H1 (cell line): ENCODE measurements around the gene UBD. TPM values are rescaled to one million over a fixed set of nuclear protein-coding genes. Genes with fewer than 3 reads are reported as not detected.

Experiments
- BCL11A ChIP-seq, 2 experiments: IDR thresholded peaks; one replicate each; pipeline ENCODE4 v1.6.1; 2011; ENCODE audit warnings: low read depth in 2 of 2, low read length in 2 of 2, mild to moderate bottlenecking in 2 of 2
- CHD2 ChIP-seq: IDR thresholded peaks from 2 replicates; pipeline ENCODE4 v1.6.1; 2012; ENCODE audit warnings: low read length, improper control_type of control experiment
- GTF2F1 ChIP-seq: IDR thresholded peaks from 2 replicates; pipeline ENCODE4 v1.6.1; 2012; ENCODE audit warnings: low read depth, low read length, improper control_type of control experiment, borderline replicate concordance
- KDM4A ChIP-seq: IDR thresholded peaks from one replicate; pipeline ENCODE4 v1.7.1; 2012; ENCODE audit warnings: low read depth, mild to moderate bottlenecking, moderate library complexity, low read length, inconsistent platforms; ENCODE audit not compliant: severe bottlenecking
- MAFK ChIP-seq: IDR thresholded peaks from 2 replicates; pipeline ENCODE4 v1.6.1; 2012; ENCODE audit warnings: low read depth, mild to moderate bottlenecking, improper control_type of control experiment, low read length
- RFX5 ChIP-seq: IDR thresholded peaks from 2 replicates; pipeline ENCODE4 v1.6.1; 2011; ENCODE audit warnings: low read depth, low read length, improper control_type of control experiment, borderline replicate concordance
- RXRA ChIP-seq: IDR thresholded peaks from 2 replicates; pipeline ENCODE4 v1.6.1; 2011; ENCODE audit warnings: low read depth, mild to moderate bottlenecking, low read length, moderate library complexity; ENCODE audit not compliant: insufficient read depth
- SP1 ChIP-seq: IDR thresholded peaks from 2 replicates; pipeline ENCODE4 v1.6.1; 2011; ENCODE audit warnings: low read depth, low read length
- SRF ChIP-seq: IDR thresholded peaks from 2 replicates; pipeline ENCODE4 v1.6.1; 2011; ENCODE audit warnings: mild to moderate bottlenecking, low read depth, low read length, moderate library complexity
- USF2 ChIP-seq: IDR thresholded peaks from 2 replicates; pipeline ENCODE4 v1.6.1; 2011; ENCODE audit warnings: low read length, improper control_type of control experiment
- polyA plus RNA-seq, 7 experiments: library from polyadenylated mRNA; depleted of rRNA in 3 of 7; stranded (reverse) in 5 of 7; unstranded in 2 of 7; fragments of >200 nt in 5 of 7; fragments of 200-250 nt in 2 of 7; gene quantifications; 1 replicate in 5 of 7; 2 replicates in 1 of 7; 4 replicates in 1 of 7; pipeline versions ENCODE4 v1.2.1 to v1.2.3, GENCODE V29; 2011 to 2013; ENCODE audit warnings: missing spikeins in 2 of 7, mixed read lengths in 2 of 7
- total RNA-seq: library from RNA; stranded (reverse); fragmentation: NEBNext Ultra II Directional; extraction: Animal tissue kit (Norgen Biotek cat#: 25700); gene quantifications from 2 replicates; pipeline ENCODE4 v1.2.1, GENCODE V29; 2021
- TF ChIP-seq, protein P1 (sequence below): IDR thresholded peaks from 2 replicates; pipeline ENCODE4 v1.6.1; 2012; ENCODE audit warnings: inconsistent platforms
- TF ChIP-seq, protein P2 (sequence below): IDR thresholded peaks from 2 replicates; pipeline ENCODE4 v1.6.1; 2012; ENCODE audit warnings: low read length, inconsistent platforms

UBD gene
- total and polyA plus RNA-seq, 2 of the 8 experiments (the other 6 are each of a cell fraction or from before 2014, with no cell fraction given) = 0.23 TPM; not detected in 1

- TF ChIP-seq RXRA = no peak
- TF ChIP-seq, protein P1, sequence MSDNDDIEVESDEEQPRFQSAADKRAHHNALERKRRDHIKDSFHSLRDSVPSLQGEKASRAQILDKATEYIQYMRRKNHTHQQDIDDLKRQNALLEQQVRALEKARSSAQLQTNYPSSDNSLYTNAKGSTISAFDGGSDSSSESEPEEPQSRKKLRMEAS = no peak
- no peak for TF ChIP-seq MAFK
- no peak for TF ChIP-seq GTF2F1
- no peak for TF ChIP-seq USF2
- TF ChIP-seq, protein P2, sequence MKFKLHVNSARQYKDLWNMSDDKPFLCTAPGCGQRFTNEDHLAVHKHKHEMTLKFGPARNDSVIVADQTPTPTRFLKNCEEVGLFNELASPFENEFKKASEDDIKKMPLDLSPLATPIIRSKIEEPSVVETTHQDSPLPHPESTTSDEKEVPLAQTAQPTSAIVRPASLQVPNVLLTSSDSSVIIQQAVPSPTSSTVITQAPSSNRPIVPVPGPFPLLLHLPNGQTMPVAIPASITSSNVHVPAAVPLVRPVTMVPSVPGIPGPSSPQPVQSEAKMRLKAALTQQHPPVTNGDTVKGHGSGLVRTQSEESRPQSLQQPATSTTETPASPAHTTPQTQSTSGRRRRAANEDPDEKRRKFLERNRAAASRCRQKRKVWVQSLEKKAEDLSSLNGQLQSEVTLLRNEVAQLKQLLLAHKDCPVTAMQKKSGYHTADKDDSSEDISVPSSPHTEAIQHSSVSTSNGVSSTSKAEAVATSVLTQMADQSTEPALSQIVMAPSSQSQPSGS = no peak
- TF ChIP-seq CHD2 = no peak
- no peak for TF ChIP-seq BCL11A (IDR thresholded peaks at IDR 0.05; ENCODE audit: low read depth in 2 of 2, low read length in 2 of 2)
- TF ChIP-seq KDM4A = no peak
- peak; percentile 96 for TF ChIP-seq RFX5
- peak; percentile 51; the same call in 1 of the 2 replicates for TF ChIP-seq SRF
- TF ChIP-seq SP1 = 0 out of 2 replicates have a peak, but pooled peaks have one; percentile 25
Observed at GRCh38 chr6:29552512-29553051, 7.0 kb downstream of the UBD start (continued).
